Muscle layer of duodenum (tissue), 2 donors: Measurements from ENCODE around the gene MYCN.

Source experiments
- H3K27ac ChIP-seq: one replicate; pipeline ENCODE4 v1.7.0; 2013; ENCODE audit warnings: mild to moderate bottlenecking, low read length
- H3K27me3 ChIP-seq: one replicate; pipeline ENCODE4 v1.7.0; 2013; ENCODE audit warnings: low read depth, mild to moderate bottlenecking, control low read depth, low read length
- H3K36me3 ChIP-seq, 2 donors: one replicate each; pipeline ENCODE4 v1.7.0; 2013; ENCODE audit warnings: low read length in 2 of 2, control low read depth in 1 of 2, mild to moderate bottlenecking in 1 of 2; ENCODE audit not compliant: insufficient read depth in 2 of 2, control insufficient read depth in 1 of 2
- H3K4me1 ChIP-seq, 2 donors: one replicate each; pipeline ENCODE4 v1.7.0; 2013; ENCODE audit warnings: low read length in 2 of 2, mild to moderate bottlenecking in 2 of 2, control low read depth in 1 of 2, moderate library complexity in 1 of 2; ENCODE audit not compliant: insufficient read depth in 2 of 2, control insufficient read depth in 1 of 2
- H3K4me3 ChIP-seq, 2 donors: one replicate each; pipeline ENCODE4 v1.7.0; 2013; ENCODE audit warnings: low read length in 2 of 2, low read depth in 1 of 2, mild to moderate bottlenecking in 1 of 2
- H3K9me3 ChIP-seq, 2 donors: one replicate each; pipeline ENCODE4 v1.7.0; 2013; ENCODE audit warnings: low read length in 2 of 2, control low read depth in 1 of 2, mild to moderate bottlenecking in 1 of 2; ENCODE audit not compliant: control insufficient read depth in 1 of 2
- donor health status: healthy.

Gene MYCN

GRCh38 chr2:15990151-15991101, 50.1 kb downstream of the MYCN start:
- no peaks in the 10 kb centered on the region for H3K27me3 ChIP-seq
- H3K9me3 ChIP-seq, result no peaks in the 10 kb centered on the region
- no peak overlapping the region for H3K27ac ChIP-seq
- no peaks in the 10 kb centered on the region for H3K4me1 ChIP-seq
- H3K4me3 ChIP-seq, result no peak overlapping the region
- H3K36me3 ChIP-seq, result no peaks in the 10 kb centered on the region

DNA sequence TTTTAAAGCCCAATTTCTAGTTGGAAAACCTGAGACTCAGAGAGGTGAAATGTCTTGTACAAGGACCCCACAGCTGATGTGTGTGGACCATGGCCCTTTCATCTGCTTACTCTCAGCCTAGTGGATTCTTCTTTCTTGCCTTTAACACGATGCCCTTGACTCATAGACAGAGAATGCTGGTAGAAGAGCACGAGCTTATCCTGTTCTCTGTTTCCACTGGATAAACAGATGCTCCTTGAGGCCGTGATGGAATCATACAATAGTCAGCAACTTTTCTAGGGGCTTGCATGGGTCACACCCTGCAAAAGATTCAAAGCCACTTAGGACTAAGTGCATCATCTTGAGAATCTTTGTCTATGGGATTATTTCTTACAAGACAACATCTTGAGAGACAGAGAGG, 50.9 kb downstream of the MYCN start:
- Histone ChIP-seq H3K27ac (no peak overlapping the region), H3K27me3 (no peaks in the 10 kb centered on the region), H3K9me3 (no peaks in the 10 kb centered on the region), H3K4me3 (no peak overlapping the region), H3K36me3 (no peaks in the 10 kb centered on the region), H3K4me1 (no peaks in the 10 kb centered on the region)

DNA sequence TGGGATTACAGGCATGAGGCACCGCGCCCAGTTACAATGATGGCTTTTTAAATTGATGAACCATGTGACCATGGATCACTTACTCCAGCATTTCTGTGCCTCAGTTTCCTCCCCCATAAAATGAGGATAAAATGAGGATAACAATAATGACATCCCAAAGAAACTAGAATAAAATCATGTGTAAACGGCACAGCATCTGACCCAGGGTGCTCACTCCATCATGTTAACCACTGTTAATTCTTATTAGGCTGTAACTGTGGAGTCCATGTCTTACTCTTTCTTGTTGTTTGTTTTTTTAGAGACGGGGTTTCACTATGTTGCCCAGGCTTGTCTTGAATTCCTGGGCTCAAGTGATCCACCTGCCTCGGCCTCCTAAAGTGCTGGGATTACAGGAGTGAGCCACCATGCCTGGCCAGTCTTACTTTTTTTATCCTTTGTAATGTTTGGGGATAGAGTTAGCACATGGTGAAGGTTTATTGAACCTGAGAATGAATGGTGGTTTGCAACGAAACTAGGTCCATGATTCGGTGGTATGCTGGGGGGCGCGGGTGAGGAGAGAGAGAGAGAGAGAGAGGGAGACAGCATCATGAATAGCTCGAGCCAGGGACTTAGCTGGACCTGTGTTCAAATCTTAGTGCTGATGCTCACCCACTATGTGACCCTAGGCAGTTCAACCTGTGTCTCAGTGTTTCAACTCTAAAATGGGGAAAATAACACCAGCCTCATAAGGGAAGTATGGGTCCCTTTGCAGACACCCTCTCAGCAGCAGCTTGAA, 52.3 kb downstream of the MYCN start:
- Histone ChIP-seq H3K9me3 (no peaks in the 10 kb centered on the region), H3K4me3 (no peak overlapping the region), H3K27ac (no peak overlapping the region), H3K27me3 (no peaks in the 10 kb centered on the region), H3K36me3 (no peaks in the 10 kb centered on the region), H3K4me1 (no peaks in the 10 kb centered on the region)

GRCh38 chr2:15993232-15993610, 52.9 kb downstream of the MYCN start:
- H3K36me3 ChIP-seq, result no peaks in the 10 kb centered on the region
- H3K4me3 ChIP-seq, result no peak overlapping the region
- no peaks in the 10 kb centered on the region for H3K9me3 ChIP-seq
- H3K4me1 ChIP-seq, result no peaks in the 10 kb centered on the region
- H3K27me3 ChIP-seq, result no peaks in the 10 kb centered on the region
- H3K27ac ChIP-seq, result no peak overlapping the region

DNA sequence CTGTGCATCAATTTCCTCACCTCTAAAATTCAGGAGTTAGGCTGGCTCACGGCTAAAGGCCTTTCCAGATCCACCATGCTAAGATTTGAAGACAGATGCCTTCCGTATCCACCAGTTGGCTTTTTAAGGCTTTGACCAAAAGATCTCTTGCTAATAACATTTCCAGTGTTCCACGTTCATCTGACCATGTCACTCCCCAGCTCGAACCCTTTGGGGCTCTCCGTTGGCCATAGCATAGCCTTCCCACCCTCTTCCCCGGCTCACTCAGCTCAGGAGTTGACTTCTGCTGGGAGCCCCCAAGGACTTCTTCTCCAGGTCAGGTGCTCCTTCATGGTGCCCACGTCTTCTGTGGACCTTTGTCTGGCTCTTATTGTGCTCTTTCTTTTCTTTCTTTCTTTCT, 53.3 kb downstream of the MYCN start:
- H3K27me3 ChIP-seq, result no peaks in the 10 kb centered on the region
- no peaks in the 10 kb centered on the region for H3K4me1 ChIP-seq
- H3K27ac ChIP-seq, result no peak overlapping the region
- H3K9me3 ChIP-seq, result no peaks in the 10 kb centered on the region
- H3K36me3 ChIP-seq, result no peaks in the 10 kb centered on the region
- H3K4me3 ChIP-seq, result no peak overlapping the region

GRCh38 chr2:15995603-15996002, 55.3 kb downstream of the MYCN start:
- Histone ChIP-seq H3K27ac (no peak overlapping the region), H3K36me3 (no peaks in the 10 kb centered on the region), H3K4me3 (no peak overlapping the region), H3K27me3 (no peaks in the 10 kb centered on the region), H3K4me1 (no peaks in the 10 kb centered on the region), H3K9me3 (no peaks in the 10 kb centered on the region)
